HG02938 (cell line): ENCODE data around the gene AKAP14.
"Not testable (repeated sequence)": the region's sequence is repeated elsewhere in the genome, so short reads cannot be mapped to it uniquely, and the experiment has no call there.

ENCODE experiments used
- ATAC-seq: cut with Tn5 transposase; IDR thresholded peaks from one replicate; pipeline ENCODE4 v1.9.1; 2021; ENCODE audit warnings: mild to moderate bottlenecking, moderate library complexity; ENCODE audit not compliant: unreplicated experiment

Gene AKAP14

DNA sequence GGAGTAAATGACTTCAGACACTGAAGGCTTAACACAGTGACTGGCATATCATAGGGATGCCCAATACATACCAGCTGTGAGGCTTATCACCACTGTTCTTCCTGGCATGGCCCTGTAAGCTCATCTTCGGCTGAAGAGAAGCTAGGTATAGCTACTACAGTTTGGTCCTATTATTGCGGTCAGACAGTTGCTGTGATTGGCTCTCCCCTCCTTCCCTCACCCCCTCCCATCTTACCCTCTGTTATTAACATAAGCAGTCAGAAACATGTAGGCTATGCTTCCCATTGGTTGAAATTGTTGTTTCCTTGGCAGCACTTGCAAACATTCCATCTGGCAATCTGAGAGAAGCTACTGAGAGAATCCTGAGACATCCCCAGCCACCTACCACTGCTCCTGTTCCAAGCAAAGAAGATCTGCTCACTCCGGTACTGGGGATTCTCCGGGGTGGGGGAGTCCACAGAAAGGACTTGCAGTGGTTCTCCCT, at the start of gene AKAP14:
TSS of gene AKAP14 (plus strand) at position 51 of the 484 bp plus-strand sequence. CDS start 7,331 bp downstream, outside the sequence.
- ATAC-seq: no peak

DNA sequence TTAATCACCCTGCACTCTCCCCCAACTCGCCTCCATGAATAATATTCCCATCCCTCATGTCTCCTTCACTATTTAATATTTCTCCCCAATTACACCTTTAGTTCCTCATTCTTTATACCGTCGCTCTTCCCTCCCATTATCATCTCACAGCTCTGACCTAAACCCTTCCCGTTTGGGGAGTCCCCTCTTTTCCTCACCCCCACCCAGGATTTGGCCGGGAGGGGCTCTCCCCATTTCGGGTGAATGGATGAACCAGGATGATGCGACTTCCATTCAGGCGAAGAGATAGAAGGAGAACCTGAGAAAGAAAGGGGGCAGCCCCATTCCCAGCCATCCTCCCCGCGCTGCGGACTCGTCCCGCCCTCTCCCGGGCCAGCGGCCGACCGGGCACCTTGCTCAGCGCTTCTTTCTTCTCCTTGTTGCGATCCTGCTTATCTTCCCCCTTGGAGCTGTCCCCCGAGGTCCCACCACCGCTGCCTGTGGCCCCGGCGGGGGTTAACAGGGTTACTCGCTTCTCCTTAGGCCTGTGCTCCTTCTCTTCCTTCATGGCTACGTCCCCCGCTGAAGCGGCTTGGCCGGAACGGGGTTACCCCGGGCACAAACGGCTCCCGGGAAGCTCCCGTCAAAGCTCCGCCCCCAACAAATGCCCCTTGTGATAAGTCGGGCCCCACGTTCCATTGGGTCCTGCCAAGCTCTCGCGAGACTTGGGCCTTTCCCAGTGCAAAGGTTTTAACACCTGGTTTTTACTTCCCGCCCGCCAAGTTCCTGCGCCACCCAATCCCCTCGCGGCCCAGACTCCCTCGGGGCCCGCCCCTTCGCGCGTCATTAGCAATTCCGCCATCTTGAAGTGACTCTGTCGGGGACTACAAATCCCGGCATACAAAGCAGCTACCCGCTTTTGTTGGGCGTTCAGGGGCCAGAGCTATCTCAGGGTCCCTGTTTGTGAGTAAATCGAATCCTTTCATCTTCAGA, 43.0 kb upstream of the AKAP14 start, which contains the start of gene UPF3B:
TSS of gene UPF3B (minus strand) at position 582 of the 972 bp plus-strand sequence. CDS start at position 547, 35 bp downstream.
- ATAC-seq: peak; percentile 98

DNA sequence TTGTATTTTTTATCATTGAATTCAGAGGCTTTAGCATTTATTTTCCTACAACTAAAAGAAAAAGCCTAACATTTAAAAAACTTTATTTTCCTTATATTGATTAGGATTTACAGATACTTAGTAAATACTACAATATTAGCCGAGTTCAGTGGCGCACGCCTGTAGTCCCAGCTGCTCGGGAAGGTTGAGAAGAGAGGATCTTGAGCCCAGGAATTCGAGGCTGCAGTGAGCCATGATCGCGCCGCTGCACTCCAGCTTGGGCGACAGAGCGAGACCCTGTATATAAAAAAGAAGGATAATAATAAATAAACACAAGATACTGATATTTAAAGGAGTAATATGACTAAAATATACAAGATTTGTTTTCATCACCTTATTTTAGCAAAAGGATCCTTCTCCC, 42.2 kb upstream of the AKAP14 start:
- no peak for ATAC-seq

DNA sequence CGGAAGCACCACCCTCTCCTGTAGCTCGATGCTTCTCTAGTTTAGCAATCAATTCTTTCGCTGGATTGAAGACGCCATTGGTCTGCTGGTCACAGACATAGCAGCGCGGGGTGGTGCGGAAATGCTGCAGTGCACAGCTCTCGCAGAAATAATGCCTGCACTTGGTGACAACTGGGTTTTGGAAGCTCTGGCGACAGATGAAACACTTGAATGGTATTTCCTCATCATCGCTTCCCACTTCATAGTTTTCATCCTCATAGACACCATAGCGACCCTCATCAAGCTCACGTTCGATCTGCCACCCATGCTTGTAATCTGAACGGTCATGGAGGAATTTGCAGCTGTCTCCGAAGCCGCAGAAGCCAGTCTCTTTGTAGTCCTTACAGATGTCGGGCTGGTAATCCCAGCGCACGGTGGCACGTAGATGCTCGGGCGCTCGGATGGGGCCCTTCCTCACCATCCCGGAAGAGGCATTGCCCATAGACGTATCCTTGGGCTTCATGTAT, 25.0 kb upstream of the AKAP14 start:
- ATAC-seq: no peak

DNA sequence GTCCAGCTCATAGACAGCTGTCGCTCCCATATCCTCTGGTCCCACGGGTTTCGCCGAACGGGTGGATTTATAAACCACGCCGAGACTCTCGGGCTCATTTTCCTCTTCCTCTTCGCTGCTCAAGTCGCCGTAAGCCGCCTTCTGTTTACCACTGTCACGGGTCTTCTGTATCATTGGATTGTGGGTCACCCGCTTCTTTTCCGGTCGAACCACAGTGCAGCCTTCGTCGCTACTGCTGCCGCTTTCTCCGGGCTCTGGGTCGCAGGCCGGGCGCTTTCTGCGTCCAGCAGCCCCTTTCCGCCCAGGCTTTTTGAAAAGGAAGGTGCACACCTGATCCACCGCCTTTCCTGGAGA, 24.5 kb upstream of the AKAP14 start:
- peak; percentile 38 for ATAC-seq

DNA sequence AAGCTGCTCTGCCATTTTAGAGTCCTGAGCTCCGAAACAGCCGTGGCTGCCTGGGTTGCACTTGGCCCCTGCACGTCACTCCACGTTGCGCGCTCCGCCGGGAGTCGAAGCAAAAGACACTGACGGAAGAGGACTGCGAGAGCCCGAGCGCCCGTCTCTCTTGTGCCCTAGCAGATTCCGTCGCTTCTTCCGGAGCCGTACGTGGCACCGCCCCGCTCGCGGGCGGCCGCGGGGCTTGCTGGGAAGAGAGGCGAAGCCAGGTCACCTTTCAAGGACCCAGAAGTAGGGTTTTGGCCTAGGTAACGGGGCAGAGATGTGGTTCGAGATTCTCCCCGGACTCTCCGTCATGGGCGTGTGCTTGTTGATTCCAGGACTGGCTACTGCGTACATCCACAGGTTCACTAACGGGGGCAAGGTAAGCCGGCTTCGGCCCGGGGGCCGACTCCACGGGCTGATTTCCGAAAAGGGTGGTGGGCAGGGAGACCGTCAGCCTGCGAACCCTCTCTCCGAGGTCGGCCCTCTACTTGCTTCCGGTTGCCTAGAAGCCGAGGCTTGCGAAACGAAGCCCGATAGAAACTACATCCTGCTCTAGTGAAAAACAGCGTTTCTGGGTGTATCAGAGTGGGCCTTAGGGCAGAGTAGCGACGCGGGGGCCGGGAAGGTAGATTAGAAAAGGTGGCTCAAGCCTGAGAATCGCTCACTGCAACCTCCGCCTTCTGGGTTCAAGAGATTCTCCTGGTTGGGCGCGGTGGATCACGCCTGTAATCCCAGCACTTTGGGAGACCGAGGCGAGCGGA, 23.9 kb upstream of the AKAP14 start, which contains the start of the genes NDUFA1 and RNF113A:
TSS of gene NDUFA1 (plus strand) at position 234 of the 797 bp plus-strand sequence. CDS start at position 314, 80 bp downstream.
TSS of gene RNF113A (minus strand) at position 135 of the 797 bp plus-strand sequence. CDS start at position 15, 120 bp downstream.
- ATAC-seq: peak; percentile 92

DNA sequence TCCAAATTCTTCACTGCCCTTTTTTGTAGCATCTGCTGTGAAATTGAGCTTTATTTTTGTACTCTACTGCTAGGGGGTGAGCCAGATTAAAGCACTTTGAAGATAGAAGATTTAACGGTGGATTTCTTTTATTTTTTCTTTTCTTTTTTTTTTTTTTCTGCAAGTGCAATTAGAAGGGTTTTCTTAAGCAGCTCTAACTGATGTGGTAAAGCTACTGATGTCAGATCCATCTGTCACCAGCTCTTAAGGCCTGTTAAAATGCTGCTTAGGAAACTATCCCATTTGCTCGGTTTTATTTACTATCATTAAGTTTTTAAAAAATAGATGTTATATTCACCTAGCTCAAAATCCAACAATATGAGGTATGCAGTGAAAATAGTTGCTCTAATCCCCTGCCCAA, 17.0 kb upstream of the AKAP14 start:
- ATAC-seq: no peak

DNA sequence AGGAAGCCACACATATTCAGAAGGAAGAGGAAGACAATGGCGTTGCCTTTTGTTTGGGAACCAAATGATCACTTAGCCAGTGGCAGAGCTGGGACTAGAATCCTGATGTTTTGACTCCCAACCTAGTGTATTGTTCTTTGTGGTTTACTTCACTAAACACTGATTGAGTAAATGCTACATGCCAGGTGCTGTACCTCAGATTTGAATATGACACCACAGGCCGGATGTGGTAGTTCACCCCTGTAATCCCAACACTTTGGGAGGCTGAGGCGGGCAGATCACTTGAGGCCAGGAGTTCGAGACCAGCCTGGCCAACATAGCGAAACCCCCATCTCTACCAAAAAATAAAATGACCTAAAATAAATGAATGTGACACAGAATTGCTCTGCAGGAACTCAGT, 15.6 kb upstream of the AKAP14 start:
- ATAC-seq: no peak

DNA sequence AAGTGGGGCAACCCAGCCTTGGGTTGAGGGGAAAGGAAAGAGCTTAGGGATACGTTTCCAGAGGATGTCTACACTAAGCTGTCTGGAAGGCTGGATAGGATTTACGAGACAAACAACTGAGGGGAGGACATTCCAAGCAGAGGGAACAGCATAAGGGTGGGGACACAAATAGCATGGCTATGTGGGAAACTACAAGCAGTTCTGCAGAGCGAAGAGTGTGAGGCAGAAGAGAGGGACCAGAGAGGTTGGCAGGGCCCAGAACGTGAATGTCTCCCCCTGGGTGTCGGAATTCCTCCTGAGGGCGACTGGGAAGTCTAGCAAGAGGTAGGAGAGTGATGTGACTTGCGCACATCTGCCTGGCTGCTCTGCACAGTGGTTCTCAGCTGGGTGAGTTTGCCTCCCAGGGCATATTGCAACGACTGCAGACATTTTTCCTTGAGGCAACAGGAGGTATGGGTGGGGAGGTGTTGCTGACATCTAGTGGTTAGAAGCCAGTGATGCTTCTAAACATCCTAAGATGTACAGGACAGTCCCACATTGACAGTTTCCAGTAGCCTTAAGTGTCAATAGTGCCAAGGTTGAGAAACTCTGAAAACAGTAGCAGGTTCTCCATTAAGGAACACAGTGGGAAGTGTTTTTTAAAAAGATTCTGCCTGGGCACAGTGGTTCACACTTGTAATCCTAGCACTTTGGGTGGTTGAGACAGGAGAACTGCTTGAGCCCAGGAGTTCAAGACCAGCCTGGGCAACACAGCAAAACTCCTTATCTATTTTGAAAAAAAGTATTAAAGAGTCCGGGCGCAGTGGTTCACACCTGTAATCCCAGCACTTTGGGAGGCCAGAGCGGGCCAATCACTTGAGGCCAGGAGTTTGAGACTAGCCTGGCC, 14.9 kb upstream of the AKAP14 start:
- no peak for ATAC-seq

DNA sequence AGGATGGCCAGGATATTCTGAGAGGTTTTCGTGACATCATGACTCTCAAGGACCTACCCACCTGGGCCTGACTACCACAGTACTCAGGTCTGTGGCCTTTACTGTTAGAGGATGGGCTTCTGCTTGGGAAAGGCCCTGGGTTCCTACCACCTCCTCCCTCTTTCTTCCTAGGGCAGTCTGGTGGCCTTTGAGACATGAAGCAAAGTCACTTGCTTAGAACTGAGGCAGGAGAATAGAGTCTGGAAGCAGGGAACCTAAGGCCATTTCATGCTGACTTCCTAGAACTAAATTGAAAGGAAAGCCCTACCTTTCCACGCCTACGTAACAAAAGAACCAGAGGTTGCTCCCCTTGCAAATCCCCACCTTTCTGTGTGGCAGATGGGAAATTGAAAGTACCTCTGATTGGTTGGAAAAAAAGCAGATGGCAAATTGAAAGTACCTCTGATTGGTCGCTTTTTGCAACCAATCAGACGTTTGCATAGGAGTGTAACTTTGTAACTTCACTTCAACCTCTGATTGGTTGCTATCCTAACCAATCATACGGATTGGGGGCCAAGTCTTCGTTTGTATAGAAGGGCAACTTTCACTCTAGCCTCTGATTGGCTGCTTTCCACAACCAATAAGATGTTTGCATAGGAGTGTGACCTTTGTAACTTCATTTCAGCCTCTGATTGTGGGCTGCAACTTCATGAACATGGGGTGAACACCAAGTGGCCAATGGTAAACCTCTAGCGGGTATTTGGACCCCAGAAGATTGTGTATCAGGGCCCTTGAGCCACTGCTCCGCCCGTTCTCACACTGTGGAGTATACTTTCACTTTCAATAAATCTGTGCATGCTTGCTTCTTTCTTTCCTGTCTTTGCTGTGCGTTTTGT, 9.9 kb upstream of the AKAP14 start:
- ATAC-seq: no peak

DNA sequence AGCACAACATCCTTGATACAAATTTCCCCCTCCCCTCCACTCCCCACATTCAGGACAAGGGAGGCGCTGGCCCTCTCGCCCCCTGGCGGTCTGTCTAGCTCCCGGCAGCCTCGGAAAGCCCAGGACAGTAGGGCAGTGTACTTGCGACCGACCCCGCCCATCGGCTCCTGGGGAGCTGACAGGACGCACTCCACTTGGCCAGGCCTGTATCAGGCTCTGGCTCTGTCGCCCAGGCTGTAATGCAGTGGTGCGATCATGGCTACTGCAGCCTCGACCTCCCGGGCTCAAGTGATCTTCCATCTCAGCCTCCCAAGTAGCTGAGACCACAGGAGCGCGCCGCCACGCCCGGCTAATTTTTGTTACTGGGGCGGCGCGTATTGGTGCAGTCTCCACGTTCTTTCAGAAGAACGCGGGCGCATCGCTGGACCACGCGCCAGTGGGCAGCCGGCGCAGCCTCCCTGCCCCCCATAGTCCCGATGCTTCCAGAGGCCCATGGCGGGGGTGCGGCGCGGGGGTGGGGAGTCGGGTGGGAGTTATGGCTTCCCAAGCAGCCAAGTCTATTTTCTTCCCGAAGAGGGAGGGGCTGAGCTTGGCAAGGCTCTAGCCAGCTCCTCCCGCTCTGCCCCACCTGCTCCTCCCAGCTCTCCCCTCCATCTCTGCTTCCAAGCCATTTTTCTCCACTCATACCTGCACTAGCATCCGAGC, 7.8 kb upstream of the AKAP14 start:
- ATAC-seq: no peak

DNA sequence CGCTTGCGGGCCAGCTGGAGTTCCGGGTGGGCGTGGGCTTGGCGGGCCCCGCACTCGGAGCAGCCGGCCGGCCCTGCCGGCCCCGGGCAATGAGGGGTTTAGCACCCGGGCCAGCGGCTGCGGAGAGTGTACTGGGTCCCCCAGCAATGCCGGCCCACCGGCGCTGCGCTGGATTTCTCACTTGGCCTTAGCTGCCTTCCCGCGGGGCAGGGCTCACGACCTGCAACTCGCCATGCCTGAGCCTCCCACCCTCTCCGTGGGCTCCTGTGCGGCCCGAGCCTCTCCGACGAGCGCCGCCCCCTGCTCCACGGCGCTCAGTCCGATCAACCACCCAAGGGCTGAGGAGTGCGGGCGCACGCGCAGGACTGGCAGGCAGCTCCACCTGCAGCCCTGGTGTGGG, 5.1 kb upstream of the AKAP14 start:
- not testable (repeated sequence) for ATAC-seq

DNA sequence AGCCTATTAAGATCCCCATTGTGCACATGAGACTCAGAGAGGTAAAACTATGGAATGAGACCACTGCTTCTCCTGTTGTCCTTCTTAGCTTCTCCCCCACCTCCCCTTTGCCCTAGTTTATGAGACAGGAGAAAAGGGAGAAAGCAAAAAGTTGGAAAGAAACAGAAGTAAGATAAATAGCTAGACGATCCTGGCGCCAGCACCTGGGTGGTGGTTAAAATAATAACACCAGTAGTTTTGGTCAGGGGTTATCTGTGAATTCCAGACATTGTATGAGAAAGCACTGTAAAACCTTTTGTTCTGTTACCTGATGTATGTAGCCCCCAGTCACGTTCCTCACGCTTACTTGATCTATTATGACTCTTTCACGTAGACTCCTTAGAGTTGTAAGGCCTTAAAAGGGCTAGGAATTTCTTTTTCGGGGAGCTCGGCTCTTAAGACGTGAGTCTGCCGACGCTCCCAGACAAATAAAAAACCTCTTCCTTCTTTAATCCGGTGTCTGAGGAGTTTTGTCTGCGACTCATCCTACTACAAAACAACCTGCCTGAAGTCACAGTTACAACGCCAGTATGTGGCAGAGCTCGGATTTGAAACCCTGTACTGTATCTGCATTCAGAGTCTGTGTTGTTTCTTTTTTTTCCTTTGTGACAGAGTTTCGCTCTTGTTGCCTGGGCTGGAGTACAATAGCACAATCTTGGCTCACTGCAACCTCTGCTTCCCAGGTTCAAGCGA, 3.6 kb upstream of the AKAP14 start:
- not testable (repeated sequence) for ATAC-seq

DNA sequence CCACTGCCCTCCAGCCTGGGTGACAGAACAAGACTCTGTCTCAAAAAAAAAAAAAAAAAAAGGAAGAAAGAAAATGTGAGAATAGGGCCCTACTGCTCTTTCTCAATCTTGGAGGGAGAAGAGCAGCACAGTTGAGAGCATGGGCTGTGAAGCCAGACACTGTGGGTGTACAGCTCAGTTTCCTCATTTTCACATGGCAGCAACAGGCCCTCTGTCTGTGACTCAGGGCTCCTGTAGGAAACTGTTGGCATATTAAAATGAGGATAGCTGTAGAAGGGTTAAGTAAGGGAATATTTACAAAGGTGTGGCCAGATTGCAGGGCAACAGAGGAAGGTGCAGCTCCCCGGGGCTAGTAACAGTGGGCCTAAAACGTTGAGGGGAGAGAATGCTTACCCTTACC, 3.4 kb downstream of the AKAP14 start:
- no peak for ATAC-seq

DNA sequence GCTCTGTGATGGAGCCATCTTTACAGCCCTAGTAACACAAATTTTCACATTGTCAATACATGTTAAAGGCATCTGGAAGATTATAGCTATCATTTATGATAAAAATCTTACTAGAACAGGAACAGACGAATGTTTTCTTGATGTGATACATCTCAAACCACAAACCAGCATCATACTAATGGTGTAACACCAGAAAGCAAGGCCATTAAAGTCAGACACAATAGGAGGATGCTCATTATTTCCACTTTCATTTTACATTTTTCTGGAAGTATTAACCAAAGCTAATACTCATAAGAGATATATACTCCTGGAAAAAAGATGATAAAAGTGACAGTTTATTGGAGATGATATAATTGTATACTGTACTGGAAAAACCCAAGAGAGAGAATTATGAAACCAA, 5.3 kb downstream of the AKAP14 start:
- ATAC-seq: no peak

DNA sequence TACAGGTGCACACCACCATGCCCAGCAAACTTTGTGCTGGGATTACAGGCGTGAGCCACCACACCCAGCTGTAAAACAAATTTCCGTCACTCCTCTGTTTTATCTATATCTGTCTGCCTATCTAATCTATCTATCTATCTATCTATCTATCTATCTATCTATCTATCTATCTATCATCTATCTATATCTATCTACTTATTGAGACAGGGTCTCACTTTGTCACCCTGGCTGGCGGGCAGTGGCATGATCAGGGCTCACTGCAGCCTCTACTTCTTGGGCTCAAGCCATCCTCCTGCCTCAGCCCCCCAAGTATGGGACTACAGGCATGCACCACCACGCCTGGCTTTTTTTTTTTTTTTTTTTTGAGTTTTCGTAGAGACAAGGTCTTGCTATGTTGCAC, 20.6 kb downstream of the AKAP14 start:
- no peak for ATAC-seq

DNA sequence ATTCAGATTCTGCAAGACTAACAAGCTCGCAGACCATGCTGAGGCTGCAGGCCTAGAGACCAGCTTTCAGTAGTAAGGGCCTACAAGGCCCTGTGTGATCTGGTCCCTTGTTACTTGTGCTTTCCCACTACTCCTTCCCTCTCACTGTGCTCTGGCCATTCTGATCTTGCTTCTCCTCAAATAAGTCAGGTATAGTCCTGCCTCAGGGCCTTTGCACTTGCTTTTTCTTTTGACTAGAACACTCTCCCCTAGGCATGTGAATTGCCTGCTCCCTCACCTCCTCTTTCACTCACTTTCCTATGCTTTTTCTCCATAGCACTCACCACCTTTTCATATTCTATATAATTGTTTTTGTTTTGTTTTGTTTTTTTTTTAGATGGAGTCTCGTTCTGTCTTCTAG, 22.2 kb downstream of the AKAP14 start:
- no peak for ATAC-seq
